SK-N-SH (cell line): ENCODE results near the gene ANGPTL8. TPM values are rescaled to one million over a fixed set of nuclear protein-coding genes. Genes with fewer than 3 reads are reported as not detected.

ENCODE experiments used
- CTCF ChIA-PET: fragments of 300-600, 350-600 bp; formaldehyde crosslinking; extraction: SDS; loops from one replicate; lab custom pipeline; 2021; lab: Yijun Ruan, JAX
- POLR2A ChIA-PET: fragments of 350-600 bp; sonication (Branson Sonifier 250); formaldehyde crosslinking; extraction: SDS; loops from one replicate; lab custom pipeline; 2020; ENCODE audit warnings: antibody characterized with exemption, inconsistent platforms; lab: Yijun Ruan, JAX
- DNase-seq: peaks from one replicate; pipeline ENCODE4 v3.0.0; 2012
- H2AFZ ChIP-seq: fragments of 200-600 bp; sonication (generic); 2 replicates; pipeline ENCODE4 v1.8.1; 2016; ENCODE audit warnings: antibody characterized with exemption, mild to moderate bottlenecking, low read depth
- H3F3A ChIP-seq: fragments of 200-600 bp; sonication (generic); replicated peaks from 2 replicates; pipeline ENCODE3; 2016; ENCODE audit warnings: antibody characterized with exemption, mild to moderate bottlenecking; ENCODE audit not compliant: insufficient read depth
- H3K27ac ChIP-seq, 2 experiments: fragments of 200-500 bp in 1 of 2; fragments of 200-600 bp in 1 of 2; sonication (Bioruptor generic) in 1 of 2; sonication (generic), shearing (Covaris generic) in 1 of 2; 2 replicates each; pipeline versions ENCODE4 v1.5.1 to v1.6.1; 2014 to 2016; ENCODE audit warnings: low read depth in 2 of 2, inconsistent platforms in 1 of 2, low read length in 1 of 2, mild to moderate bottlenecking in 1 of 2, mixed read lengths in 1 of 2
- H3K27me3 ChIP-seq: fragments of 200-600 bp; sonication (generic), shearing (Covaris generic); 2 replicates; pipeline ENCODE4 v1.6.1; 2016; ENCODE audit warnings: mixed run types; ENCODE audit not compliant: insufficient read depth
- H3K36me3 ChIP-seq, 2 experiments: fragments of 200-500 bp in 1 of 2; fragments of 200-600 bp in 1 of 2; sonication (Bioruptor generic) in 1 of 2; sonication (generic) in 1 of 2; replicated peaks in 1 of 2; 2 replicates each; pipeline versions ENCODE3 to v1.5.1; 2014 to 2016; ENCODE audit warnings: low read length in 1 of 2, mild to moderate bottlenecking in 1 of 2; ENCODE audit not compliant: insufficient read depth in 2 of 2, control insufficient read depth in 1 of 2
- H3K4me1 ChIP-seq, 2 experiments: fragments of 200-500 bp in 1 of 2; fragments of 200-600 bp in 1 of 2; sonication (Bioruptor generic) in 1 of 2; sonication (generic), shearing (Covaris generic) in 1 of 2; 2 replicates each; pipeline versions ENCODE4 v1.5.1 to v1.6.1; 2014 to 2016; ENCODE audit warnings: low read depth in 1 of 2, low read length in 1 of 2, mixed run types in 1 of 2; ENCODE audit not compliant: insufficient read depth in 2 of 2, control insufficient read depth in 1 of 2
- H3K4me2 ChIP-seq: fragments of 200-600 bp; sonication (generic), shearing (Covaris generic); 2 replicates; pipeline ENCODE4 v1.6.1; 2017; ENCODE audit warnings: mixed run types
- H3K4me3 ChIP-seq, 2 experiments: fragments of 200-500 bp in 1 of 2; fragments of 200-600 bp in 1 of 2; sonication (Bioruptor generic) in 1 of 2; sonication (generic), shearing (Covaris generic) in 1 of 2; 2 replicates each; pipeline versions ENCODE4 v1.5.1 to v1.8.1; 2014 to 2016; ENCODE audit warnings: low read depth in 2 of 2, inconsistent platforms in 1 of 2, low read length in 1 of 2, mild to moderate bottlenecking in 1 of 2, mixed read lengths in 1 of 2, moderate library complexity in 1 of 2
- H3K79me2 ChIP-seq: fragments of 200-600 bp; sonication (generic); 2 replicates; pipeline ENCODE4 v1.8.1; 2017; ENCODE audit warnings: mild to moderate bottlenecking; ENCODE audit not compliant: insufficient read depth
- H3K9ac ChIP-seq: fragments of 200-600 bp; sonication (generic); 2 replicates; pipeline ENCODE4 v1.6.1; 2017; ENCODE audit warnings: mixed run types
- H3K9me2 ChIP-seq: fragments of 200-600 bp; sonication (generic); 2 replicates; pipeline ENCODE4 v1.6.1; 2017; ENCODE audit warnings: mixed run types
- H3K9me3 ChIP-seq: fragments of 200-600 bp; sonication (generic); 2 replicates; pipeline ENCODE4 v1.6.1; 2017; ENCODE audit warnings: mixed run types, mild to moderate bottlenecking, moderate library complexity
- H4K20me1 ChIP-seq: fragments of 200-600 bp; sonication (generic); 2 replicates; pipeline ENCODE4 v1.6.1; 2017; ENCODE audit warnings: mild to moderate bottlenecking, mixed run types; ENCODE audit not compliant: insufficient read depth
- EP300 ChIP-seq, 2 experiments: IDR thresholded peaks; 2 replicates each; pipeline versions ENCODE4 v1.4.0 to v1.6.1; 2012; ENCODE audit warnings: borderline replicate concordance in 1 of 2, low read depth in 1 of 2, low read length in 1 of 2
- FOXJ3 ChIP-seq: sonication (generic); formaldehyde crosslinking; IDR thresholded peaks from 2 replicates; pipeline ENCODE4 v1.5.1; 2020; ENCODE audit warnings: mild to moderate bottlenecking, missing genetic modification reagents
- GABPA ChIP-seq: IDR thresholded peaks from 2 replicates; pipeline ENCODE4 v1.4.0; 2012; ENCODE audit warnings: low read depth, mild to moderate bottlenecking
- JUND ChIP-seq: IDR thresholded peaks from 2 replicates; pipeline ENCODE4 v1.4.0; 2012
- MEF2A ChIP-seq: IDR thresholded peaks from 2 replicates; pipeline ENCODE4 v1.4.0; 2012; ENCODE audit warnings: low read depth, borderline replicate concordance
- NRF1 ChIP-seq: IDR thresholded peaks from 2 replicates; pipeline ENCODE4 v1.6.1; 2012; ENCODE audit warnings: low read depth, mild to moderate bottlenecking, low read length
- RAD21 ChIP-seq: IDR thresholded peaks from 2 replicates; pipeline ENCODE4 v1.6.1; 2012; ENCODE audit warnings: mild to moderate bottlenecking, low read length
- RXRA ChIP-seq: IDR thresholded peaks from 2 replicates; pipeline ENCODE4 v1.4.0; 2012; ENCODE audit warnings: low read depth, mild to moderate bottlenecking, borderline replicate concordance
- SMC3 ChIP-seq: IDR thresholded peaks from 2 replicates; pipeline ENCODE4 v1.6.1; 2012; ENCODE audit warnings: low read depth, low read length, improper control_type of control experiment
- TEAD4 ChIP-seq: IDR thresholded peaks from 2 replicates; pipeline ENCODE4 v1.4.0; 2012; ENCODE audit warnings: mild to moderate bottlenecking, borderline replicate concordance; ENCODE audit not compliant: insufficient read depth
- WGBS: methylation state at CpG from one replicate; pipeline ENCODE4 v1.1.6; 2017; ENCODE audit warnings: low lambda C conversion rate; 5-methylcytosine and 5-hydroxymethylcytosine counted together
- polyA plus RNA-seq, 3 experiments: library from polyadenylated mRNA; depleted of rRNA; stranded (reverse); fragments of >200 nt; gene quantifications; 2 replicates each; pipeline ENCODE4 v1.2.3, GENCODE V29; 2012
- TF ChIP-seq, protein P1 (sequence below): fragments of 200-600 bp; sonication (generic); IDR thresholded peaks from 2 replicates; pipeline ENCODE4 v1.6.1; 2017; ENCODE audit warnings: antibody characterized with exemption, mild to moderate bottlenecking, moderate library complexity
- TF ChIP-seq, protein P2 (sequence below): IDR thresholded peaks from 2 replicates; pipeline ENCODE4 v1.4.0; 2012; ENCODE audit warnings: low read depth
- TF ChIP-seq, protein P3 (sequence below): IDR thresholded peaks from 2 replicates; pipeline ENCODE4 v1.4.0; 2012; ENCODE audit warnings: low read depth, borderline replicate concordance

Gene ANGPTL8
- polyA plus RNA-seq, 1 of the 3 experiments (the other 2 are of a cell fraction) = 0.21 TPM

DNA sequence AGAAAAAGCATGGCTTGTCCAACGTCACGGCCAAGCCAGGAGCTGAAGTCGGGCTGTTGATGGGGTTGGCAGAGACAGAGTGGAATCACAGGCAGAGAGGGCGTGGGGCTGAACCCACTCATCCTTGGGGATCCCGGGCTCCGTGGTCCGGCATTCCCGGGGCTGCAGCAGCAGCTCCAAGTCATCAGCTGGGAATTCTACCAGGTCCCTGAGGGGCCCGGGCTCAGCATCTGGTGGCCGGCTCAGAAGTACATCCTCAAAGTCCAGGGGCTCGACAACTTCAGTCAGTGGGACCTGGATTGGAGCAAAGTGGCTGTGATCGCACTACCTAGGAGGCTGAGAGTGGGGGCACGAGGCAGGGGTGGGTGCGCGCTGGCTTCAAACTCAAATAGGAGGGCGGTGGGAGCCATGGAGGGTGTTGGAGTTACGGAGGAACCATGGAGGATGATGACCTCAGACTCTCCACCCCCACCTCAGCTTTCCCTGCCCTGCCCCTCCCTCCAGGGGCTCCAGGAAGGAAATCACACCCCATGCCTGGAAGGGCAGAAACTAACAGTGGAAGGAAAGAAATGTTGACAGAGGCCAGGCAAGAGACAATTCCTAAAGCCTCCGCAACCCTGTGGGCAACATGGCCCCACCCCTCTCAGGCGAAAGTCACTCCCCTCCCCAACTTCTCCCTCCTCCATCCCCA, 13.4 kb downstream of the ANGPTL8 start:
- H3K9me3 ChIP-seq = no peaks in the 10 kb centered on the region
- H3K9ac ChIP-seq = no peak overlapping the region
- H3F3A ChIP-seq = no peaks in the 10 kb centered on the region
- H3K4me3 ChIP-seq = no peak overlapping the region
- H4K20me1 ChIP-seq = no peaks in the 10 kb centered on the region
- H3K4me2 ChIP-seq = no peak overlapping the region
- CTCF ChIA-PET = interaction anchor here (0.6 to 6.6 kb wide), 2 partner anchors 10 to 547 kb away, joined by 3 to 48 read pairs; no protein-coding TSS in a partner anchor
- H3K36me3 ChIP-seq = peaks cover 9 to 20% of the 10 kb centered on the region in 2 experiments
- 94% methylated on average over 16 of the region's 19 CpGs for WGBS
- no peak for DNase-seq
- H2AFZ ChIP-seq = no peak overlapping the region
- no peaks in the 10 kb centered on the region; a peak in 1 of 4 replicates for H3K4me1 ChIP-seq
- no peaks in the 10 kb centered on the region for H3K27me3 ChIP-seq
- no peak overlapping the region for H3K27ac ChIP-seq
- POLR2A ChIA-PET = no interaction called here
- H3K79me2 ChIP-seq = no peaks in the 10 kb centered on the region
- H3K9me2 ChIP-seq = no peaks in the 10 kb centered on the region
- TF ChIP-seq SMC3 (no peak), TEAD4 (no peak), RXRA (no peak), GABPA (no peak), NRF1 (no peak), JUND (no peak), RAD21 (no peak), FOXJ3 (CRISPR knock-in tag) (no peak), EP300 (IDR thresholded peaks at IDR 0.05; ENCODE audit: borderline replicate concordance in 1 of 2, low read depth in 1 of 2, low read length in 1 of 2) (no peak)
- TF ChIP-seq, protein P1, sequence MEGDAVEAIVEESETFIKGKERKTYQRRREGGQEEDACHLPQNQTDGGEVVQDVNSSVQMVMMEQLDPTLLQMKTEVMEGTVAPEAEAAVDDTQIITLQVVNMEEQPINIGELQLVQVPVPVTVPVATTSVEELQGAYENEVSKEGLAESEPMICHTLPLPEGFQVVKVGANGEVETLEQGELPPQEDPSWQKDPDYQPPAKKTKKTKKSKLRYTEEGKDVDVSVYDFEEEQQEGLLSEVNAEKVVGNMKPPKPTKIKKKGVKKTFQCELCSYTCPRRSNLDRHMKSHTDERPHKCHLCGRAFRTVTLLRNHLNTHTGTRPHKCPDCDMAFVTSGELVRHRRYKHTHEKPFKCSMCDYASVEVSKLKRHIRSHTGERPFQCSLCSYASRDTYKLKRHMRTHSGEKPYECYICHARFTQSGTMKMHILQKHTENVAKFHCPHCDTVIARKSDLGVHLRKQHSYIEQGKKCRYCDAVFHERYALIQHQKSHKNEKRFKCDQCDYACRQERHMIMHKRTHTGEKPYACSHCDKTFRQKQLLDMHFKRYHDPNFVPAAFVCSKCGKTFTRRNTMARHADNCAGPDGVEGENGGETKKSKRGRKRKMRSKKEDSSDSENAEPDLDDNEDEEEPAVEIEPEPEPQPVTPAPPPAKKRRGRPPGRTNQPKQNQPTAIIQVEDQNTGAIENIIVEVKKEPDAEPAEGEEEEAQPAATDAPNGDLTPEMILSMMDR = no peak
- TF ChIP-seq, protein P2, sequence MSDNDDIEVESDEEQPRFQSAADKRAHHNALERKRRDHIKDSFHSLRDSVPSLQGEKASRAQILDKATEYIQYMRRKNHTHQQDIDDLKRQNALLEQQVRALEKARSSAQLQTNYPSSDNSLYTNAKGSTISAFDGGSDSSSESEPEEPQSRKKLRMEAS = no peak
- TF ChIP-seq, protein P3, sequence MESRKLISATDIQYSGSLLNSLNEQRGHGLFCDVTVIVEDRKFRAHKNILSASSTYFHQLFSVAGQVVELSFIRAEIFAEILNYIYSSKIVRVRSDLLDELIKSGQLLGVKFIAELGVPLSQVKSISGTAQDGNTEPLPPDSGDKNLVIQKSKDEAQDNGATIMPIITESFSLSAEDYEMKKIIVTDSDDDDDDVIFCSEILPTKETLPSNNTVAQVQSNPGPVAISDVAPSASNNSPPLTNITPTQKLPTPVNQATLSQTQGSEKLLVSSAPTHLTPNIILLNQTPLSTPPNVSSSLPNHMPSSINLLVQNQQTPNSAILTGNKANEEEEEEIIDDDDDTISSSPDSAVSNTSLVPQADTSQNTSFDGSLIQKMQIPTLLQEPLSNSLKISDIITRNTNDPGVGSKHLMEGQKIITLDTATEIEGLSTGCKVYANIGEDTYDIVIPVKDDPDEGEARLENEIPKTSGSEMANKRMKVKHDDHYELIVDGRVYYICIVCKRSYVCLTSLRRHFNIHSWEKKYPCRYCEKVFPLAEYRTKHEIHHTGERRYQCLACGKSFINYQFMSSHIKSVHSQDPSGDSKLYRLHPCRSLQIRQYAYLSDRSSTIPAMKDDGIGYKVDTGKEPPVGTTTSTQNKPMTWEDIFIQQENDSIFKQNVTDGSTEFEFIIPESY = no peak

DNA sequence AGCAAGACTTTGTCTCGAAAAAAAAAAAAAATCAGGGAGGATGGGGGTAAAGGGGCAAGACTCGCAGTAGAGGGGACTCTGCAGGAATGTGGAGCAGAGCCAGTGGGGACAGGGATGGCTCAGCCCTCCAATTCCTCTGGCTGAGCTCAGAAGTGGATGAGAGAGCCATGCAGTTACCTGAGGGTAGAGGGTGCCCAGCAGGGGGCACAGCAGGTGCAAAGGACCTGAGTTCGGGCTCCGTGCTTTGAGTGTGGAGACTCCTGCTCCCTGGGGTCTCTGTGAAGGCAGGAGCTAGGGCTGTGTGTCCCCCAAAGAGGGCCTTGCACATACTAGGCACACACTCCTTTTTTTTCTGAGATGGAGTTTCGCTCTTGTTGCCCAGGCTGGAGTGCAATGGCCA, 15.2 kb downstream of the ANGPTL8 start:
- DNase-seq = no peak
- 87% methylated on average over 3 of the region's 5 CpGs for WGBS
- CTCF ChIA-PET = interaction anchor here (0.8 to 6.6 kb wide), 3 partner anchors 10 to 193 kb away, joined by 4 to 48 read pairs (median 7); no protein-coding TSS in a partner anchor
- Histone ChIP-seq H3F3A (no peaks in the 10 kb centered on the region), H2AFZ (no peak overlapping the region), H3K79me2 (no peaks in the 10 kb centered on the region), H3K9ac (no peak overlapping the region), H3K4me2 (no peak overlapping the region), H3K27me3 (no peaks in the 10 kb centered on the region), H3K9me2 (no peaks in the 10 kb centered on the region), H3K4me3 (no peak overlapping the region)
- TF ChIP-seq MEF2A (no peak), RAD21 (0 out of 2 replicates have a peak, but pooled peaks have one; percentile 8)
- TF ChIP-seq, protein P1 = peak; percentile 28
- TF ChIP-seq, all 33 proteins: peak for 2
- H3K36me3 ChIP-seq = peaks cover 5 to 14% of the 10 kb centered on the region in 2 experiments
- no peaks in the 10 kb centered on the region; a peak in 1 of 4 replicates for H3K4me1 ChIP-seq
- H3K27ac ChIP-seq = no peak overlapping the region
- POLR2A ChIA-PET = no interaction called here
- no peaks in the 10 kb centered on the region for H4K20me1 ChIP-seq
- no peaks in the 10 kb centered on the region for H3K9me3 ChIP-seq
